ENCODE results near the gene PUS1.

DNA sequence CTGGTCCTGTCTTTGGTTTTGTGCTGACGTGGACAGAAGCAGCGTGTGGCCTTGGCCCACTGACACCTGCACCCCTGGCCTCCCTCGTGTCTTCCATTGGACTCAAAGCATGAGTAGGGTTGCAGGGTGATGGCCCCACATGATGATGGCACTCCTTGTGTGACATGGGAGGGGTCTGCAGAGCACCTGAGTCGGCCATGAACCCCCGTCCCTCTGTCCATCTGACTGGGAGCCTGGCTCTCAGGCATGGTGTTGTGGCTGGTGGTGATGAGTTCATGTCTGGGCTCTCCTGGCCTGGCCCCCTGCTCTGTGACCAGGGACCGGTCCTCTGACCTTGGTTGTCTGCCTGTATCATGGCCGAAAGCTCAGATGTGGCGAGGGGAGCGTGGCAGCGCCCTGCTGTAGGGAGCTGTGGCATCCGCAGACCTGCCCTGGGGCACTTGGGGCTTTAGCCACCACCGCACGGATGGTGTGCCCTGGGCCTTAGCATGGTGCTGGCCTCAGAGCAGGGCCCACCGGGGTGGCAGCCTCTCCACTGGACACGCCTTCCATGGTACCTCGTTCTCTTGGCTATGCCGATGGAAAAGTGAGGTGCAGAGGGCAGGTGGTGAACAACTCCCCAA is 17.9 kb upstream of the PUS1 start:
- TF ChIP-seq FOXA1 (IDR thresholded peaks at IDR 0.05) (no peak), BHLHE40 (IDR thresholded peaks at IDR 0.05; ENCODE audit: borderline replicate concordance) (no peak)

All from HEK293T (cell line).